Activated CD8-positive, alpha-beta T cell treated with anti-CD3 and anti-CD28 coated beads for 36 hours (primary cell): ENCODE measurements around the gene CPEB2. TPM values are rescaled to one million over a fixed set of nuclear protein-coding genes. Genes with fewer than 3 reads are reported as not detected.

Source experiments
- ATAC-seq: fragments of 200-7000 bp; cut with Tn5 transposase; one replicate; pipeline ENCODE4 v1.10.0; 2021; ENCODE audit warnings: mild to moderate bottlenecking, moderate library complexity
- CTCF ChIA-PET: fragments of 350-600 bp; sonication (Branson Sonifier 250); formaldehyde crosslinking; loops from one replicate; lab custom pipeline; 2021; ENCODE audit warnings: antibody characterized with exemption; lab: Charles Lee
- POLR2A ChIA-PET: fragments of 350-600 bp; sonication (Branson Sonifier 250); formaldehyde crosslinking; loops from one replicate; lab custom pipeline; 2021; ENCODE audit warnings: antibody characterized with exemption; lab: Charles Lee
- DNase-seq: peaks from one replicate; pipeline ENCODE4 v3.0.0-alpha.2; 2020
- H3K27ac Mint-ChIP-seq: one replicate; pipeline ENCODE4 v1.8.0; 2021; ENCODE audit warnings: mild to moderate bottlenecking, mixed read lengths
- H3K27me3 Mint-ChIP-seq: one replicate; pipeline ENCODE4 v1.8.0; 2021; ENCODE audit warnings: mixed read lengths
- H3K36me3 Mint-ChIP-seq: one replicate; pipeline ENCODE4 v1.8.0; 2021; ENCODE audit warnings: low read depth, mixed read lengths
- H3K4me1 Mint-ChIP-seq: one replicate; pipeline ENCODE4 v1.8.0; 2021; ENCODE audit warnings: low read depth, mixed read lengths
- H3K4me3 Mint-ChIP-seq: one replicate; pipeline ENCODE4 v1.8.0; 2021; ENCODE audit warnings: mild to moderate bottlenecking, moderate library complexity, mixed read lengths
- H3K9me3 Mint-ChIP-seq: one replicate; pipeline ENCODE4 v1.8.0; 2021; ENCODE audit warnings: mixed read lengths
- intact Hi-C: fragments of 100-400 bp; cut with micrococcal nuclease; formaldehyde crosslinking; loops from one replicate; pipeline ENCODE4 v1.10.0; 2022
- total RNA-seq, 2 experiments: library from RNA; stranded (reverse); gene quantifications; one replicate each; pipeline ENCODE4 v1.2.3, GENCODE V29; 2021
- TF ChIP-seq, protein P1 (sequence below): fragments of 200-600 bp; IDR thresholded peaks from one replicate; pipeline ENCODE4 v1.8.0; 2022; ENCODE audit warnings: antibody characterized with exemption, mild to moderate bottlenecking

Gene CPEB2
- total RNA-seq, 2 experiments from 2014 or later, result 4.1 to 5.3 TPM

DNA sequence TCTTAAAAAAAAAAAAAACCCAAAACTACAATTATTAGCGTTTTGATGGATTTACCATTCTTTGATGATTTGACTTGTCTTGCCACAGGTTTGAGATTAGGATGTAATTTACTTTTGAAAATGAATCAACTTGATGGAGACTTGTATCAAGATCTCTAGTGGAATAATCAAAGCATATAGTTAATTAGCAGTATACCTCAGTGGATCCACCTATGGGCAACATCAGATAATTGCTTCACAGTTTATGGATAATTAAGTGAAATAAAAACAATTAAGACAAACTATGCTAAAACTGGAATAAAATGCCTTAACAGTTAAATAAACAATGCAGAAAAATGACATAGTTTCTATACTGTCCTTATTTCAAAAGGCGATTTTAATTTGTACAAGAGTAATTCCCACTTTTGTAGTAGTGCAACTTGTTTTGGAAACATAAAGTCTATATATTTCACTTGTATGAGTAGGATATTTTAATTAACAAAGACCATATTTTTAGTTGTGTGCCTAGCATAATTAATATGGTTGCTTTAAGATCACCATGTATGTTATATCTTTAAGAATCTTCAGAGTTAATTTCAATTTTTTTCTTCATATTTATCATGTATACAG is 4.2 kb downstream of the CPEB2 start:
- peaks cover 8% of the 10 kb centered on the region for H3K36me3 Mint-ChIP-seq
- peak overlapping the region; percentile 24 for H3K4me3 Mint-ChIP-seq
- POLR2A ChIA-PET, result no interaction called here
- no peak for DNase-seq
- no peaks in the 10 kb centered on the region for H3K27me3 Mint-ChIP-seq
- TF ChIP-seq, protein P1, sequence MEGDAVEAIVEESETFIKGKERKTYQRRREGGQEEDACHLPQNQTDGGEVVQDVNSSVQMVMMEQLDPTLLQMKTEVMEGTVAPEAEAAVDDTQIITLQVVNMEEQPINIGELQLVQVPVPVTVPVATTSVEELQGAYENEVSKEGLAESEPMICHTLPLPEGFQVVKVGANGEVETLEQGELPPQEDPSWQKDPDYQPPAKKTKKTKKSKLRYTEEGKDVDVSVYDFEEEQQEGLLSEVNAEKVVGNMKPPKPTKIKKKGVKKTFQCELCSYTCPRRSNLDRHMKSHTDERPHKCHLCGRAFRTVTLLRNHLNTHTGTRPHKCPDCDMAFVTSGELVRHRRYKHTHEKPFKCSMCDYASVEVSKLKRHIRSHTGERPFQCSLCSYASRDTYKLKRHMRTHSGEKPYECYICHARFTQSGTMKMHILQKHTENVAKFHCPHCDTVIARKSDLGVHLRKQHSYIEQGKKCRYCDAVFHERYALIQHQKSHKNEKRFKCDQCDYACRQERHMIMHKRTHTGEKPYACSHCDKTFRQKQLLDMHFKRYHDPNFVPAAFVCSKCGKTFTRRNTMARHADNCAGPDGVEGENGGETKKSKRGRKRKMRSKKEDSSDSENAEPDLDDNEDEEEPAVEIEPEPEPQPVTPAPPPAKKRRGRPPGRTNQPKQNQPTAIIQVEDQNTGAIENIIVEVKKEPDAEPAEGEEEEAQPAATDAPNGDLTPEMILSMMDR, result peak; percentile 64
- H3K27ac Mint-ChIP-seq, result no peak overlapping the region
- ATAC-seq, result no peak
- CTCF ChIA-PET, result interaction anchor here (3.1 kb wide), 1 partner anchor 14 kb away, joined by 8 read pairs; no protein-coding TSS in a partner anchor
- intact Hi-C loops, result loop anchor here (10.0 kb wide), 2 partner anchors 82 to 1352 kb away; no protein-coding TSS in a partner anchor
- H3K9me3 Mint-ChIP-seq, result no peaks in the 10 kb centered on the region
- H3K4me1 Mint-ChIP-seq, result peaks cover 26% of the 10 kb centered on the region

DNA sequence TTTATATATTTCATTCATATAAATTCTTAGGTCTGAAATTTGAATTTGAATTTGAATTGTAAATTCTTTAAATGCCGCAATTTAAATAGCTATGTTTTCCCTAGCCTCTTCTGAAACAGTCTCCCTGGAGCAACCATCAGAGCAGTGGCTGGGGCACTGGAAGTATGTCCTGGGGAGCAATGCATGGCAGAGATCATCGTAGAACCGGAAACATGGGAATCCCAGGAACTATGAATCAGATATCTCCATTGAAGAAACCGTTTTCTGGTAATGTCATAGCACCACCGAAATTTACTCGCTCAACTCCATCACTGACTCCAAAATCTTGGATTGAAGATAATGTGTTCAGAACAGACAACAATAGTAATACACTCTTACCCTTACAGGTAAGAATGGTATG is 4.9 kb downstream of the CPEB2 start:
- Mint-ChIP-seq H3K27me3 (no peaks in the 10 kb centered on the region), H3K9me3 (no peaks in the 10 kb centered on the region), H3K36me3 (peaks cover 12% of the 10 kb centered on the region), H3K27ac (no peak overlapping the region), H3K4me1 (peaks cover 26% of the 10 kb centered on the region), H3K4me3 (no peak overlapping the region)
- intact Hi-C loops, result loop anchor here (10.0 kb wide), 2 partner anchors 82 to 1352 kb away; no protein-coding TSS in a partner anchor
- DNase-seq (no peak), ATAC-seq (no peak)
- ChIA-PET POLR2A (no interaction called here), CTCF (interaction anchor here (0.7 to 3.1 kb wide), 4 partner anchors 11 to 1353 kb away, joined by 3 to 8 read pairs (median 5); no protein-coding TSS in a partner anchor)
- TF ChIP-seq, protein P1, result no peak

GRCh38 chr4:15010038-15010585 is 7.8 kb downstream of the CPEB2 start:
- ATAC-seq (no peak), DNase-seq (no peak)
- Mint-ChIP-seq H3K36me3 (peaks cover 12% of the 10 kb centered on the region), H3K4me3 (no peak overlapping the region), H3K27ac (no peak overlapping the region), H3K9me3 (no peaks in the 10 kb centered on the region), H3K4me1 (peaks cover 39% of the 10 kb centered on the region), H3K27me3 (no peaks in the 10 kb centered on the region)
- TF ChIP-seq, protein P1, result no peak
- CTCF ChIA-PET, result interaction anchor here (1.3 to 1.9 kb wide), 3 partner anchors 9 to 27 kb away, joined by 4 to 5 read pairs (median 5); no protein-coding TSS in a partner anchor
- POLR2A ChIA-PET, result interaction anchor here (0.6 kb wide), 1 partner anchor 45 kb away, joined by 3 read pairs; no protein-coding TSS in a partner anchor
- intact Hi-C loops, result no loop called here

DNA sequence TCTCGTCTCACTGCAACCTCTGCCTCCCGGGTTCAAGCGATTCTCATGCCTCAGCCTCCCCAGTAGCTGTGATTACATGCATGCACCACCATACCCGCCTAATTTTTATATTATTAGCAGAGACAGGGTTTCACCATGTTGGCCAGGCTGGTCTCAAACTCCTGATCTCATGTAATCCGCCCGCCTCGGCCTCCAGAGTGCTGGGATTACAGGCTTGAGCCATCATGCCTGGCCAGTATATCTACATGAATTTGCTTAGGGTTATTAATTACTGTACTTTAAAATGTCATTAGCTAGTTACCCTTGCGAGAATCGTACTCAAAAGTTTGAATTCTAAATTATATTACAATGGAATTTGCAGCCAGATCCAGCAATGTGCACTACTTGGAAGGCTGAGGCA is 8.9 kb downstream of the CPEB2 start:
- Mint-ChIP-seq H3K9me3 (no peaks in the 10 kb centered on the region), H3K27me3 (no peaks in the 10 kb centered on the region), H3K36me3 (peaks cover 12% of the 10 kb centered on the region), H3K4me1 (peaks cover 37% of the 10 kb centered on the region), H3K4me3 (no peak overlapping the region), H3K27ac (no peak overlapping the region)
- TF ChIP-seq, protein P1, result no peak
- ATAC-seq (no peak), DNase-seq (no peak)
- POLR2A ChIA-PET, result interaction anchor here (2.0 kb wide), 1 partner anchor 10 kb away, joined by 5 read pairs; no protein-coding TSS in a partner anchor
- intact Hi-C loops, result no loop called here
- CTCF ChIA-PET, result interaction anchor here (1.3 to 1.9 kb wide), 3 partner anchors 10 to 26 kb away, joined by 4 to 5 read pairs (median 5); no protein-coding TSS in a partner anchor
